ENCODE data around the gene SERPINE2.
"Not testable (repeated sequence)": the region's sequence is repeated elsewhere in the genome, so short reads cannot be mapped to it uniquely, and the experiment has no call there.

The SERPINE2 gene

GRCh38 chr2:224008702-224009261 lies 30.3 kb downstream of the SERPINE2 start:
- DNase-seq = no peak

- DNase-seq = no peak
Observed at GRCh38 chr2:224004105-224004695, 34.9 kb downstream of the SERPINE2 start.

- not testable (repeated sequence) for DNase-seq
Observed at GRCh38 chr2:224000662-224001061, 38.4 kb downstream of the SERPINE2 start.

- no peak for DNase-seq
Observed at GRCh38 chr2:223999862-224000261, 39.2 kb downstream of the SERPINE2 start.

- DNase-seq = no peak
Observed at GRCh38 chr2:223998948-223999347, 40.1 kb downstream of the SERPINE2 start.

- DNase-seq = no peak
Observed at GRCh38 chr2:223997938-223998337, 41.1 kb downstream of the SERPINE2 start.

GRCh38 chr2:223996391-223996790 lies 42.7 kb downstream of the SERPINE2 start:
- DNase-seq = no peak

GRCh38 chr2:223995569-223995968 lies 43.5 kb downstream of the SERPINE2 start:
- no peak for DNase-seq

GRCh38 chr2:223994562-223995162 lies 44.4 kb downstream of the SERPINE2 start:
- DNase-seq = no peak

- DNase-seq = peak; percentile 46
Observed at GRCh38 chr2:223993634-223994232, 45.4 kb downstream of the SERPINE2 start.

- DNase-seq = no peak
Observed at GRCh38 chr2:223991611-223992010, 47.5 kb downstream of the SERPINE2 start.

GRCh38 chr2:223989856-223990232 lies 49.2 kb downstream of the SERPINE2 start:
- DNase-seq = no peak

- DNase-seq = no peak
Observed at GRCh38 chr2:223989206-223989855, 49.8 kb downstream of the SERPINE2 start.

GRCh38 chr2:223981241-223981640 lies 57.8 kb downstream of the SERPINE2 start:
- no peak for DNase-seq

- DNase-seq = no peak
Observed at GRCh38 chr2:223980803-223981202, 58.3 kb downstream of the SERPINE2 start.

GRCh38 chr2:223980397-223980735 lies 58.7 kb downstream of the SERPINE2 start:
- no peak for DNase-seq

GRCh38 chr2:223979730-223980396 lies 59.2 kb downstream of the SERPINE2 start:
- DNase-seq = no peak

- DNase-seq = no peak
Observed at GRCh38 chr2:223978451-223978850, 60.6 kb downstream of the SERPINE2 start.

- DNase-seq = no peak
Observed at GRCh38 chr2:223976635-223977226, 62.4 kb downstream of the SERPINE2 start.

- no peak for DNase-seq
Observed at GRCh38 chr2:223973606-223974005, 65.5 kb downstream of the SERPINE2 start.

GRCh38 chr2:223972656-223973102 lies 66.4 kb downstream of the SERPINE2 start:
- DNase-seq = no peak

GRCh38 chr2:223971731-223972130 lies 67.4 kb downstream of the SERPINE2 start:
- no peak for DNase-seq

Data from stimulated activated CD4-positive, alpha-beta T cell treated with anti-CD3 and anti-CD28 coated beads, Interleukin-12 subunit alpha, Interleukin-12 subunit beta, amount 100 ng/mL, for 4 hours (primary cell).